Measurements from ENCODE around the gene EEF2.

EEF2 gene

GRCh38 chr19:3984908-3985642 lies at the start of gene EEF2:
TSS of gene EEF2 (minus strand) at chr19:3985463. CDS start at chr19:3985380, 83 bp downstream.
- DNase-seq, result peak; percentile 91

GRCh38 chr19:4034048-4035017 lies 49.1 kb upstream of the EEF2 start:
- DNase-seq, result no peak

DNA sequence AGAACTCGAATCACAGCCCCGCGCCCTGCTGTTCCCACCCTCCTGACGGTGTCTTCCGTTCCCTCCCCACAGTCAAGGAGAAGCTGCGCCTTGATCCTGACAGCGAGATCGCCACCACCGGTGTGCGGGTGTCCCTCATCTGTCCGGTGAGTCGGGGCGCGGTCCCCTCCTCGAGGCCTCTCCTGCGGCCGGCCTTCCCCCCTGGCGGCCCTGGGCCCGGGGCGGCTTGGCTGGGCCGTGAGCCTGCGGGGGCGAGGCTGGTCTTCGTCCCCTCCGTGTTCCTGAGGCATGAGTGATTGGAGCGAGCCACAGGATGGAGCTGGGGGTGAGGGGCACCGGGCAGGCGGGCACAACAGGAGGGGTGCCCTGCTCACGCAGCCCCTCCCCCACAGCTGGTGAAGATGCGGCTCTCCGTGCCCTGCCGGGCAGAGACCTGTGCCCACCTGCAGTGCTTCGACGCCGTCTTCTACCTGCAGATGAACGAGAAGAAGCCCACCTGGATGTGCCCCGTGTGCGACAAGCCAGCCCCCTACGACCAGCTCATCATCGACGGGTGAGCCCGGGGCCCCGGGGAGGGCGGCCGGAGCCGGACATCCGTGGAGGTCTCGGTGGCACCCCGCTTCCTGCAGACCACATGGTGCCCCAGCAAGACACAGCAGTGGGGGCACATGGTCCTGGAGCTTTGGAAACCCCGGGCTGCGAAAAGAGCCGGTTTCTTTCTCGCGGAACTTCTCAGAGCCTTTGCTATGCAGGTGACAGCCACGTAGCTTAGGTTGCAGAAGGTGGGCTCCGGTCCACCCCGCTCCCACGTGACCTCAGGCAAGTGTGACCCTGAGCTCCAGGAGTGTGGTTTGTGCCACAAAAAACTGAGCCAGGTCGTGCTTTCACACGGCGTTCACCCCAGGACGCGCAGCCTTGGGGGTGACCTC lies 48.0 kb upstream of the EEF2 start:
- no peak for DNase-seq

DNA sequence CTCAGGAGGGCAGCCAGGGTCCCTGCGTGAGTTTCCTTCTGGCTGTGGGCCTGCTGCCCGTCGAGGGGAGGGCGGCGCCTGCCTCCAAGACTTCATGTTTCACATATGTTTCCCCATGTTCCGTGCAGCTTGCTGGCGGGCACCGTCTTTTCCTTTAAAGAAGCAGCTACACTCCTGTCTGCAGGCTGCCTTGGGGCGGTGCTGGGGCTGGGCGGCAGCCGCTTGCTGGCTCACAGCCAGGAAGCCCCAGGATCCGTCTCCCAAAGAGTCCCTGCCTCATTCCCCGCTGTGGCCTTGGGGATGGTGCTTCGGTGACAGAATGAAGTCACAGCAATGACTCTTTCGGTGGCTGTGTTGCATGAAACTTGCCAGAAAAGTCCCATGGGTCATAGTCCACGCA lies 47.2 kb upstream of the EEF2 start:
- no peak for DNase-seq

- no peak for DNase-seq
These were observed 46.2 kb upstream of the EEF2 start for GRCh38 chr19:4031420-4031819.

- DNase-seq, result no peak
These were observed 45.7 kb upstream of the EEF2 start for GRCh38 chr19:4030981-4031380.

GRCh38 chr19:4030552-4030951 lies 45.3 kb upstream of the EEF2 start:
- no peak for DNase-seq

DNA sequence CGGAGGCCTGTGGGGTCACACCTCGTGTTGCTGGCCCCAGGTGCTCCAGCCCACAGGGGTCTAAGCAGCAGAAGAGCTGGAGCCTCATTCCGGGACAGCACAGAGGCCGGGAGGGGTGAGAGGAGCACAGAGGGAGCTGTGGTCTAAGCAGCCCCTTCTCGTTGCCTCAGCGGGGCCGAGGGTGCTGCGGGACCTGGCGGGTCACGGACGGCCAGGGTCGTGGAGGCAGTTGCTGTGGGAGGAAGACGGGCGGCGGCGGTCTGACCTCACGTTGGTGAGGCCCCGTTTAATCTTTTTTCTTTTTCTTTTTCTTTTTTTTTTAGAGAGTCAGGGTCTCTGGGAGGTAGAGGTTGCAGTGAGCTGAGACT lies 44.0 kb upstream of the EEF2 start:
- DNase-seq, result no peak

DNA sequence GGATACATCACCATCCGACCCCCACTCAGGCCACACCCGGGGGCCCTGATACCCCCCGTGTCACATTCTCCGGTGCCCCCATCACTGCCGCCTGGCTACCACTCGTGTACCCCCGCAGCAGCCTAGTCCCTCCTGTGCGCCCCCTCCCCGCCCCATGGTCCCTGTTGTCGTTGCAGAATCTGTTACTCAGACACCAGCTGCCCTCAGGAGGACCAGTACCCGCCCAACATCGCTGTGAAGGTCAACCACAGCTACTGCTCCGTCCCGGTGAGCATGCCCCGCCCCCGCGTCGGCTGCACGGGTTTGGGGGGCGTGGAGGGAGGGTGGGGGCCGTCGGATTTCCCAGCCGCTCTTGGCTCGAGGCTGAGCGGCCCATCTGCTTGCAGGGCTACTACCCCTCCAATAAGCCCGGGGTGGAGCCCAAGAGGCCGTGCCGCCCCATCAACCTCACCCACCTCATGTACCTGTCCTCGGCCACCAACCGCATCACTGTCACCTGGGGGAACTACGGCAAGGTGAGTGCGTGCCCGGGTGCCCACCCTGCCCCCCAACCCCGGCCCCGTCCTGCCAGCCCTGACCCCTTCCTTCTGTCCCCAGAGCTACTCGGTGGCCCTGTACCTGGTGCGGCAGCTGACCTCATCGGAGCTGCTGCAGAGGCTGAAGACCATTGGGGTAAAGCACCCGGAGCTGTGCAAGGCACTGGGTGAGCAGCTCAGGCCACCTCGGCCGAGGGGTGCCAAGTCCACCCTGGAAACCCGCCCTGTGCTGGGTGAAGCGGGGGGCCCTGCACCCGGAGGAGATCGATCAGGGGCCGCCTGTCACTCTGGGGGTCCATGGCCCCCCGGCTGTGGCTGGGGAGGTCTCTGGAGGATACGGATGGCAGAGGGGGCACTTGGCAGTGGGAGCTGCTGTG lies 43.3 kb upstream of the EEF2 start:
- no peak for DNase-seq

- no peak for DNase-seq
These were observed 41.9 kb upstream of the EEF2 start for GRCh38 chr19:4027146-4027545.

DNA sequence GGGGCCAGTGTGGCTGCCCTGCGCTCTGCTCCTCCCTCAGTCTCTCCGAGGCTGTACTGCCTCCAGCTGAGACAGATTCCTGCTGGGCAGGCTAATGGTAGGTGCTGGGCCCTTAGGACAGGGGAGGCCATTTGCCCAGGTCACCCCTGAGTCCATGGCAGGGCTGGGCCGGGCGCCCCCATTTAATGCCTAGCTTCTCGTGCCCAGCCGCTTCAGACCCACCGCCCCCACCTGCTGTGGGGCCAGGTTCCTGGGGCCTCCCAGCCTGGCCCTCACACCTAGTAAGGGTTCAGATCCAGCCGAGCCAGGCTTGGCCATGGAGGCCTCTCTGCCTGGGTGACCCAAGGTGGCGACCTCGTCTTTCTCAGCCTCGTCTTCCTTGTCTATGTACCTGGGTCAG lies 40.1 kb upstream of the EEF2 start:
- no peak for DNase-seq

- peak; percentile 31 for DNase-seq
These were observed 38.5 kb upstream of the EEF2 start for GRCh38 chr19:4023600-4024398.

DNA sequence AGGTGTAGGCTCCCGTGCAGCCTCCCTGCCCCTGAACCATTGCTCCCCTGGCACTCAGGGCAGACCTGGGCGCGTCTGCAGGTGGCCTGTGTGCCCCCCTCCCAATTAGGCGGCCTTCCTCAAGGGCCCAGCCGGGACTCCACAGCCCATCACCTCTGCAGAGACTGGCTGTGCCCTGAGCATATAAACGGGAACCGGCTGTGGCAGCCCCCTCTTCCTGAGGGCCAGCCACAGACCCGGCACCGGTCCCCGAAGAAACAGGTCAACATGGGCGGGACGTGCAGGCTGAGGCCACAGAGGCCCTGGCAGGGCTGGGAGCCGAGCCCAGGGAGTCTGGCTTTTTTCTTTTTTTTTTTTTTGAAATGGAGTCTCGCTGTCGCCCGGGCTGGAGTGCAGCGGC lies 34.3 kb upstream of the EEF2 start:
- DNase-seq, result no peak

DNA sequence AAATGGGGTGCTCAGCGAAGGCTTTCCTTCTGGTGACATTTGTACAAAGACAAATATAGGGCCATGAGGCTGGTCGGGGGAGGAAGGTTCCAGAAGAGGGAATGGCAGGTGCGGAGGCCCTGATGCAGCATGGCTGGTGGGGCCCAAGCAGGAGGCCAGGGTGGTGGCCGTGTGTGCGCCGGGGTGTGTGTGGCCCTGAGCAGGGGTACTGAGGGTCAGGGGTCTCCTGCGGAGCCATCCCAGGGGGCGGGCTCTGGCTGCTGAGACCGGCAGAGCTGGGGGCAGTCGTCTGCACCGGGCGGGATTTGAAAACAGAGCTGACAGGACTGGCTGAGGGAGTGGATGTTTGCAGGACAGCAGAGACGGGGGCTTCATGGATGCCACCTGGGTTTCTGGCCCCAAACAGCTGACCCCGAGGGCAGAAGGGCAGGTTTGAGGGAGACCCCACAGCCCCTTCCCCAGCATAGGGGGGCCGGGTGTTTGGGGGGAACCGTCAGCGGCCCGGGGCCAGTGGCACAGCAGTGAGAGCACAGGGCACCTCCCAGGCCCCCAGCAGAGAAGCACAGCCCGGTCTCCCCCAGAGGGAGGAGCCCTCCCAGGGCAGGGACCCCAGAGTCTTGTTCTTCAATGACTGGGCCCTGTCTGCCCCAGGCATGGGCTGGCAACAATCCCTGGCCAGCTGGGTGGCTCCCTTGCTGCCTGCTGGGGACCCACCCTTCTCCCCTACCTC lies 33.7 kb upstream of the EEF2 start:
- no peak for DNase-seq

DNA sequence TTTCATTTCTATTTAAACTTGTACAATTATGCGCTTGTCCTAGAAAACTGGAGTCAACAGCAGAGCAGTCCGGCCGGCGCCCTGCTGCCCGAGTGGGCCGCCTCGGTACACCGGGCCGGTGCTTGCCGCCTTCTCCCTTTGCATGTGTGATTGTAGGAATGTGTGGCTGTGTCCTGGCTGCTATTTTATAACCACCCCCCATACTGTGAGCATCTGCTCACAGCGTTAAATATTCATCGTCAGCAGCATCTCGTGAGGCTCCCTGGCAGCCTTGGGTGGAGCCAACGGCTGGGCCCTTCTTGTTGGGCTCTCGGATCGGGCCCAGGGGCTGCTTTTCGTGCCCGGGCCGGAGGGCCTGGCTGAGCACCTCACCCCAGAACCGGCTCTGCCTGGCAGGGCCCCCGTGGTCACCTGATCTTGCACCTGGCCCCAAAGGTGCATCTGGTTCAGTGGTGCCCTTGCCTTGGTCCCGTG lies 32.9 kb upstream of the EEF2 start:
- DNase-seq, result no peak

DNA sequence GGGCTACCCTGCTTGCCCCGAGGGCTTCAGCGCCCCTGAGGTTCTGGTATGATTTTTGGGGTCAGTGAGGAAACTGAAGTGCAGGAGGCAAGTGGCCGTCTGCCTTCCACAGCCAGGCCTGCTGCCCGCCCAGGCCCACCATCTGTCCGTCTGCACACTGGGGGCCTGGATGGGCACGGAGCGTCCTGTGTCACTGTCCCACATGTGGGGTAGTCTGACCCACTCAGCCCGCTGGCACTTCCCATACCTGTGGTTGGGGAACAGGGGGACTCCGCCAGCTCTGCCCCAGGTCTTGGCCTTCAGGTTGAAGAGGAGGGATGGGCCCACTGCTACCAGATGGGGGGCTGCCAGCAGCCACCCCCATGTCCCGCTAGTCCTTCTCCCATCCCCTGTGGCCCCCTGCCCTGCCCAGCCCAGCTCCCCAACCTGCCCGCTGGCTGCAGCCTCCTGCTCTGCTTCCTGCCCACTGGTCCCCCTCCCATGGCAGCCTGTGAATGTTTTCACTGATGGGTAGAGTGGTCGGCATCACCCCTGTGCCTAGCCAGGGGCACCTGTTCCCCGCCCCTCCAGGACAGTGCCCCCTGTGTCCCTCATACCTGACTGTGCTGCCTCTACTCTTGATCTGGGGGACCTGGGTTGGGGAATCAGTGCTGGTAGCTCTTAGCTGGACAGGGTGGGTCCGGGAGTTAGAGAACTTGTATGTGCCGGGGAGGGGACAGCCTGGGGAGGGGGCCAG lies 31.8 kb upstream of the EEF2 start:
- DNase-seq, result no peak

- DNase-seq, result no peak
These were observed 31.2 kb upstream of the EEF2 start for GRCh38 chr19:4016486-4016885.

GRCh38 chr19:4015705-4016402 lies 30.6 kb upstream of the EEF2 start:
- DNase-seq, result no peak

Data from left hindlimb (tissue), 1 donor.